NCI-H510A treated with DMSO at 0.1 percent for 48 hours (cell line): Measurements from ENCODE around the gene UBN2.

Source experiments
- DNase-seq: peaks from one replicate; lab custom pipeline; 2025; lab: John Stamatoyannopoulos, UW

UBN2 gene

DNA sequence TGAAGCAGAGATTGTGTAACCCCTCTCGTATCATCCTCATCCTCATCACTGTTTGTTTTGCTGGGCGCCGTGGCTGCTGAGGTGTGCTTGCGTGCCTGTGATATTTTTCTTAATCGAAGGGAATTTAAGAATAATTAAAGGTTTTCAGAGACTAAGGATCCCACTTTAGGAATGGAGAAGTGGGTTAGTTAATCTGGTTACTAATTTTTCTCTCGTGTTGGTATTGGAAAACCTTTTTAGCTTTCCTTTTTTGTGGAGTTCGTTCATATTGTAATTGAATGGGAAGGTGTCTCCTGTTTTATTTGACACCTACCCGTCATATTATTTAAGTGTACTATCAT, 1.3 kb downstream of the UBN2 start:
- DNase-seq = no peak

GRCh38 chr7:139232904-139233303, 1.9 kb downstream of the UBN2 start:
- DNase-seq = no peak

- DNase-seq = no peak
These were observed 10.2 kb downstream of the UBN2 start for GRCh38 chr7:139241258-139241657.

DNA sequence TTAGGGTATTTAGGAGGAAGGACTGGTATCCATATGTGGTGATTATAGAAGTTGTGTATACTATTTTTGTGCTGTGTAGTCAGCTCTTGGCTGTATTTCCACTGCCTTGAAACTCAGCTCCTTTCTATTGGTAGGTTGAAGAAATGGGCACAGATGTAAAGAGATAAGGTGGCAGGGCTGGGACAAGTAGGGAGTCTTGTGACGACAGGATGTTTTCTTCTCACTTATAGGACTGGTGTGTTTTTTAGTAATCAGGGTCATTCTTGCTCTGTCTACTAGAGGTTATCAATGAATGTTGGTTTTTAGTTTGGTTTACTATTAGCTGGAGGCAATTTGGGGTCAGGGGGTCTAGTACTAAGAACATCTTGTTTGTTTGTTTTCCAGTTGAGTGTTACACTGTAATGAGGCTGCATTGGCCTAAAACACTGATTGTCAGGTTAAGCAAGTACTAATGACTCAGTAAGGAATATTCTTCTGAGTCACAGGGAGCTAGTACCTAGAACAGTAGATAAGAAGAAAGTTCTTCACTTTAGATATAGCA, 11.8 kb downstream of the UBN2 start:
- DNase-seq = no peak

- no peak for DNase-seq
These were observed 14.4 kb downstream of the UBN2 start for GRCh38 chr7:139245401-139245800.

GRCh38 chr7:139246494-139246893, 15.5 kb downstream of the UBN2 start:
- no peak for DNase-seq

- DNase-seq = no peak
These were observed 15.9 kb downstream of the UBN2 start for GRCh38 chr7:139246905-139247304.

GRCh38 chr7:139249179-139249810, 18.3 kb downstream of the UBN2 start:
- no peak for DNase-seq

DNA sequence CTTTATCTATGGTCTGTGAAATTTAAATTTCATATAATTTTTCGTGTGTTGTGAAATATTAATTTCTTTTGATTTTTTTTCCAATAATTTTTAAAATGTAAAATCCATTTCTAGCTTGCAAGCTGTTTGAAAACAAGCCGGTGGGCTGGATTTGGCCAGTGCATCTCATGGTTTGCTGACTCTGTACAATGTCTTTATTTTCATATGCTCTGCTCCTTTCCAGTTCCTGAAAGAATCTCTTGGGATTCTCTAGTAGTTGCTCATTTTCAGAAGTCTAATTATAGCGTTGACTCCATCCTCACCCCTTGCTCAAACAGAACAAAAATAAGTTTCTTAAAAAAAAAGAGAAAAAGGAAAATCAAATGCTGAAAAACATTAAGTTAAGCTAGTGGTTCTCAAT, 21.4 kb downstream of the UBN2 start:
- no peak for DNase-seq

GRCh38 chr7:139254281-139254680, 23.2 kb downstream of the UBN2 start:
- no peak for DNase-seq

DNA sequence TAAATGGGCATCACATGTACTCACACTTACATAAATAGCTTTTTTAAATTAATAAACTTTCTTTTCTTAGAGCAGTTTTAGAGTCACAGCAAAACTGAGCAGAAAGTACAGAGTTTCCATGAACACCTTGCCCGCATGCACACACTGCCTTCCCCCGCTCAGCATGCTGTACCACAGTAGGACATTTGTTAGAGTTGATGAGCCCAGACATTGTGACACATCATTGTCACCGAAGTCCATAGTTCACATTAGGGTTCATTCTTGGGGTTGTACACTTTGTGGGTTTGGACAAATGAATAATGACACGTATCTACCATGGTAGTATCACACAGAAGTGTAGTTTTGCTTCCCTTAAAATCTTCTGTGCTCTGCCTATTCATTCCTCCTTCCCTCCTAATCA, 23.7 kb downstream of the UBN2 start:
- no peak for DNase-seq

GRCh38 chr7:139255290-139255689, 24.3 kb downstream of the UBN2 start:
- no peak for DNase-seq

GRCh38 chr7:139259142-139259541, 28.1 kb downstream of the UBN2 start:
- DNase-seq = no peak

DNA sequence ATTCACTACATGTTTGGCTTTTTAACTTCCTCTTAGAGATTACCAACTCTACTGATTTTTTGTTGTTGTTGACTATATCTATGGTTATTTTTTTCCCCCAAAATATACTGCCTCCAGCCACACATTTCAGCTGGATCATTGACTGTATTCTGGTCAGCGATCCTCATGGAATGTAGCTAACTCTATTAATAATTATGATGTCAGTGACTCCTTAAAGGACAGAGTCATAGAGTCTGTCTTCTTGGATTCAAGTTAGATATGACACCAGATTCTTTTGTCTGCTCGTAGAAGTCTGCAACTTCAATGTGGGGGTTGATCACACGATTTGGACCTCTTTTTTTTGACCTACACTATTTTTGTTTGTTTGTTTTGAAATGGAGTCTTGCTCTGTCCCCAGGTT, 33.2 kb downstream of the UBN2 start:
- no peak for DNase-seq

- no peak for DNase-seq
These were observed 34.6 kb downstream of the UBN2 start for GRCh38 chr7:139265673-139266072.

- DNase-seq = no peak
These were observed 40.9 kb downstream of the UBN2 start for GRCh38 chr7:139271718-139272628.

- DNase-seq = no peak
These were observed 53.3 kb downstream of the UBN2 start for GRCh38 chr7:139284252-139284896.

- no peak for DNase-seq
These were observed 55.1 kb downstream of the UBN2 start for GRCh38 chr7:139286144-139286543.

DNA sequence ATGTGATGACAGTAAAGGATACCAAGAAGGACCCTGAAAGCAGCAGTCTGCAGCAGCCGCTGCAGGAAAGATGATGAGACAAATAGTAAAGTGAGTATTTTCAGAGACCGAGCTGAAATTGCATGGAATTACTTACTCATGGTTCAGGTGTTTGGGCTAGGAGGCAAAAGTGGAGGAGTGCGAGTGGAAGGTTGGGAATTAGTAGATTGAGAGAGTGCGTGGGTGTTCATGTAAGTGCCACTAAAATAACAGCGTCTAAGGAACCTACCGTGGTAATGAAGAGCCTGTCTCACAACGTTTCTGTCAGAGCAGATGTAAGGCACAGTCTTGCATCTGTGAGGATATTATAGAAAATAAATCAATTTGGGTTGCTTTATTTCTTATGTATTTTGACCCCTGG, 61.8 kb downstream of the UBN2 start:
- no peak for DNase-seq

DNA sequence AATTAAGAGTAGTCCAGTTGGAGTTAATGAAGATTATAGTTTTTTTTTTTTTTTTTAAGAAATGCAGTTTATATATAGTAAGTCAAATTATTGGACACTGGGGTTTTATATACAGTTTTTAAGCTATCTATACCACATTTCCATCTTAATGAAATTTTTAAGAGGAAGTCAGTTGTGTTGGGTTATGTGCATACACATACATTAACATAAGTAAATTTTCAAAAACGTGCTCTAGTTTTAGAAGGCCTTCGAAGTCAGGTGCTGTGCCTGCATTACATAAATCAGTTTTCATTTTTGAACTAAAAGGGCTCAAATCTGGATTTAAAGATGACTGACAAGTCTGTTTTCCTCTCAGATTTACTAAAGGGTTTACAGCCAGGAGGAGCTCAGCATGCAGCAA, 62.5 kb downstream of the UBN2 start:
- DNase-seq = no peak

DNA sequence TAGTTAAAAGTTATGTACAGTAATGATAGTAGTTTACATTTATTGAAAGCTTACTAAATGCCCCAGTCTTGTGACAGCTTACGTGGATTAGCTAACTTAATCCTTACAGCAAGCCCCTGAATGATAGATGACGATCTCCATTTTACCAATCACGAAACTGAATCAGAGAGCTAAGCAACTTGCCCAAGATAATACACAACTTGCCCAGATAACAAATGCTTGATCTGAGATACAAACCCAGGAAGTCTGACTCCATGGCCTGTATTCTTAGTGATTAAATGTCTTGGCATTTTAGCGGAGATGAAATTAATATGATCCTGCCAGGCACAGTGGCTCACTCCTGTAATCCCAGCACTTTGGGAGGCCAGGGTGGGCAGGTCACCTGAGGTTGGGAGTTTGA, 63.2 kb downstream of the UBN2 start:
- DNase-seq = no peak

- no peak for DNase-seq
These were observed 64.0 kb downstream of the UBN2 start for GRCh38 chr7:139294951-139295575.
